LNCaP clone FGC (cell line): ENCODE results near the gene TEPSIN.

Source experiments
- DNase-seq: peaks from one replicate; pipeline ENCODE4 v3.0.0-alpha.2; 2011; ENCODE audit warnings: low read depth
- H3K4me3 ChIP-seq: 2 replicates; pipeline ENCODE4 v1.5.1; 2011; ENCODE audit warnings: mild to moderate bottlenecking, low read depth, low read length, control low read depth
- CTCF ChIP-seq: IDR thresholded peaks from 2 replicates; pipeline ENCODE4 v1.5.1; 2012; ENCODE audit warnings: mild to moderate bottlenecking; ENCODE audit not compliant: control insufficient read depth, insufficient read depth; ENCODE audit errors: extremely low read depth

TEPSIN gene

GRCh38 chr17:81202318-81202717 lies 36.5 kb downstream of the TEPSIN start:
- TF ChIP-seq CTCF, result no peak
- H3K4me3 ChIP-seq, result no peak overlapping the region
- DNase-seq, result no peak

GRCh38 chr17:81200695-81201580 lies 37.9 kb downstream of the TEPSIN start:
- peak; percentile 66 for TF ChIP-seq CTCF
- H3K4me3 ChIP-seq, result no peak overlapping the region
- peak; percentile 41 for DNase-seq

- H3K4me3 ChIP-seq, result no peak overlapping the region
- DNase-seq, result no peak
- TF ChIP-seq CTCF, result no peak
Measured at GRCh38 chr17:81200201-81200600, 38.7 kb downstream of the TEPSIN start.

GRCh38 chr17:81199482-81199830 lies 39.4 kb downstream of the TEPSIN start:
- H3K4me3 ChIP-seq, result no peak overlapping the region
- no peak for TF ChIP-seq CTCF
- no peak for DNase-seq

- no peak for TF ChIP-seq CTCF
- no peak for DNase-seq
Measured at GRCh38 chr17:81198826-81199481, 39.9 kb downstream of the TEPSIN start.

GRCh38 chr17:81197831-81198490 lies 40.9 kb downstream of the TEPSIN start:
- TF ChIP-seq CTCF, result no peak
- no peak overlapping the region for H3K4me3 ChIP-seq
- no peak for DNase-seq

More at GRCh38 chr17:81198826-81199481, 39.9 kb downstream of the TEPSIN start:
- H3K4me3 ChIP-seq, result no peak overlapping the region
